HepG2 (cell line): ENCODE measurements around the gene ADAMTS2. TPM values are rescaled to one million over a fixed set of nuclear protein-coding genes. Genes with fewer than 3 reads are reported as not detected.

ENCODE experiments used
- ATAC-seq: fragments of 200-7000 bp; cut with Tn5 transposase; 3 replicates; pipeline ENCODE4 v1.9.1; 2020; ENCODE audit warnings: mild to moderate bottlenecking, moderate library complexity
- BruUV-seq: library from RNA; stranded (reverse); fragments of 400-500 nt; replicated peaks from 2 replicates; lab custom pipeline; 2021; lab: Mats Ljungman, UMichigan
- CTCF ChIA-PET: fragments of 300-600 bp; formaldehyde crosslinking; extraction: SDS; loops from one replicate; lab custom pipeline; 2021; ENCODE audit warnings: low total read pairs, inconsistent platforms, low intra/inter-chr PET ratio; lab: Yijun Ruan, JAX
- POLR2A ChIA-PET: fragments of 350-600 bp; sonication (Branson Sonifier 250); formaldehyde crosslinking; loops from one replicate; lab custom pipeline; 2020; ENCODE audit warnings: antibody characterized with exemption, inconsistent platforms; lab: Yijun Ruan, JAX
- DNase-seq: peaks from one replicate; pipeline ENCODE4 v3.0.0-alpha.2; 2015; ENCODE audit warnings: low spot score
- FAIRE-seq: peaks from 3 replicates; lab custom pipeline; 2011; peaks lifted over from hg19 to GRCh38; lab: Jason Lieb, UNC
- H2AFZ ChIP-seq: one replicate; pipeline ENCODE4 v1.6.1; 2011; ENCODE audit warnings: low read length, inconsistent platforms
- H3K27ac ChIP-seq: fragments of 300-600 bp; 3 replicates; pipeline ENCODE4 v1.8.0; 2011; ENCODE audit warnings: mixed run types, mild to moderate bottlenecking, mixed read lengths, low read length, inconsistent platforms; ENCODE audit not compliant: insufficient read depth; ENCODE audit errors: extremely low read length
- H3K27me3 ChIP-seq, 2 experiments: fragments of 200-600 bp in 1 of 2; 2 replicates in 1 of 2; 3 replicates in 1 of 2; pipeline versions ENCODE4 v1.6.0 to v1.8.0; 2011; ENCODE audit warnings: low read length in 2 of 2, mild to moderate bottlenecking in 2 of 2, moderate library complexity in 2 of 2, inconsistent platforms in 1 of 2; ENCODE audit not compliant: insufficient read depth in 2 of 2, control insufficient read depth in 1 of 2
- H3K36me3 ChIP-seq, 2 experiments: fragments of 200-600 bp in 1 of 2; replicated peaks in 1 of 2; 2 replicates in 1 of 2; 3 replicates in 1 of 2; pipeline versions ENCODE4 v1.5.1 to v1.8.0; 2011; ENCODE audit warnings: low read length in 2 of 2, inconsistent platforms in 1 of 2; ENCODE audit not compliant: insufficient read depth in 2 of 2, control insufficient read depth in 1 of 2
- H3K4me1 ChIP-seq: 2 replicates; pipeline ENCODE4 v1.5.1; 2012; ENCODE audit warnings: low read length, inconsistent platforms; ENCODE audit not compliant: insufficient read depth
- H3K4me2 ChIP-seq: 2 replicates; pipeline ENCODE4 v1.6.0; 2011; ENCODE audit warnings: low read depth, low read length, inconsistent platforms
- H3K4me3 ChIP-seq, 3 experiments: fragments of 200-600 bp in 1 of 3; sonication (generic), shearing (Covaris generic) in 1 of 3; replicated peaks in 1 of 3; 2 replicates each; pipeline ENCODE4 v1.5.1; 2011 to 2016; ENCODE audit warnings: low read length in 3 of 3, inconsistent platforms in 2 of 3, low read depth in 2 of 3, mild to moderate bottlenecking in 2 of 3, control low read depth in 1 of 3, mixed read lengths in 1 of 3; ENCODE audit not compliant: insufficient read depth in 1 of 3
- H3K79me2 ChIP-seq: one replicate; pipeline ENCODE4 v1.6.1; 2011; ENCODE audit warnings: low read length, inconsistent platforms; ENCODE audit not compliant: insufficient read depth
- H3K9ac ChIP-seq: 2 replicates; pipeline ENCODE4 v1.6.0; 2011; ENCODE audit warnings: mild to moderate bottlenecking, low read depth, low read length, inconsistent platforms; ENCODE audit not compliant: insufficient read depth
- H3K9me3 ChIP-seq: 2 replicates; pipeline ENCODE4 v1.5.1; 2012; ENCODE audit warnings: mild to moderate bottlenecking, low read length
- H4K20me1 ChIP-seq: 2 replicates; pipeline ENCODE4 v1.6.0; 2011; ENCODE audit warnings: inconsistent platforms, mild to moderate bottlenecking, low read length, moderate library complexity; ENCODE audit not compliant: insufficient read depth
- DMAP1 ChIP-seq: IDR thresholded peaks from 2 replicates; pipeline ENCODE4 v1.6.1; 2016
- ETV5 ChIP-seq: IDR thresholded peaks from 2 replicates; pipeline ENCODE4 v1.6.1; 2018; ENCODE audit warnings: missing biosample characterization, missing genetic modification reagents, inconsistent platforms, borderline replicate concordance
- GATAD1 ChIP-seq: IDR thresholded peaks from 2 replicates; pipeline ENCODE4 v1.6.1; 2016; ENCODE audit warnings: missing genetic modification reagents, missing compliant biosample characterization
- HCFC1 ChIP-seq: fragments of 150-350 bp; IDR thresholded peaks from 2 replicates; pipeline ENCODE4 v1.6.1; 2014; ENCODE audit warnings: low read depth, low read length
- HNRNPH1 ChIP-seq: fragments of 200-400 bp; formaldehyde crosslinking; optimal IDR thresholded peaks from 2 replicates; pipeline ENCODE3; 2017; ENCODE audit warnings: mild to moderate bottlenecking, low read depth, low read length
- KDM5A ChIP-seq: fragments of 200-600 bp; sonication (generic); IDR thresholded peaks from 2 replicates; pipeline ENCODE4 v1.7.0; 2018; ENCODE audit warnings: antibody characterized with exemption, mild to moderate bottlenecking, low read length, borderline replicate concordance
- PRMT3 ChIP-seq: sonication (generic); formaldehyde crosslinking; IDR thresholded peaks from 2 replicates; pipeline ENCODE4 v1.8.1; 2022; ENCODE audit warnings: low read depth, mild to moderate bottlenecking, moderate library complexity, missing genetic modification reagents, borderline replicate concordance
- YEATS4 ChIP-seq: sonication (generic); formaldehyde crosslinking; IDR thresholded peaks from 2 replicates; pipeline ENCODE4 v1.4.0; 2020; ENCODE audit warnings: missing genetic modification reagents, borderline replicate concordance
- ZFP90 ChIP-seq: sonication (generic); formaldehyde crosslinking; IDR thresholded peaks from 2 replicates; pipeline ENCODE4 v1.8.0; 2022; ENCODE audit warnings: missing genetic modification reagents, mild to moderate bottlenecking, inconsistent platforms, borderline replicate concordance
- ZFY ChIP-seq: sonication (generic); formaldehyde crosslinking; IDR thresholded peaks from 2 replicates; pipeline ENCODE4 v1.4.0; 2020; ENCODE audit warnings: missing genetic modification reagents
- ZNF337 ChIP-seq: sonication (generic); formaldehyde crosslinking; IDR thresholded peaks from 2 replicates; pipeline ENCODE4 v1.5.1; 2020; ENCODE audit warnings: missing genetic modification reagents, low read depth, mild to moderate bottlenecking, borderline replicate concordance
- ZNF34 ChIP-seq: sonication (generic); formaldehyde crosslinking; IDR thresholded peaks from 2 replicates; pipeline ENCODE4 v1.4.0; 2020; ENCODE audit warnings: mild to moderate bottlenecking, missing genetic modification reagents, borderline replicate concordance
- ZNF784 ChIP-seq: sonication (generic); formaldehyde crosslinking; IDR thresholded peaks from 2 replicates; pipeline ENCODE4 v1.5.1; 2020; ENCODE audit warnings: missing genetic modification reagents, mild to moderate bottlenecking, borderline replicate concordance
- ZSCAN21 ChIP-seq: sonication (generic); formaldehyde crosslinking; IDR thresholded peaks from 2 replicates; pipeline ENCODE4 v1.8.0; 2022; ENCODE audit warnings: mild to moderate bottlenecking, missing genetic modification reagents, moderate library complexity, borderline replicate concordance
- WGBS: methylation state at CpG from one replicate; pipeline ENCODE4 v1.1.6; 2017; ENCODE audit warnings: low lambda C conversion rate; 5-methylcytosine and 5-hydroxymethylcytosine counted together
- in situ Hi-C: cut with HindIII; loops from 2 replicates; pipeline ENCODE4 v1.10.0; 2017; ENCODE audit warnings: low pct_unique_long_range_greater_than_20kb; ENCODE audit not compliant: extremely low pct_ligation_motif_present
- intact Hi-C: fragments of 100-400 bp; cut with micrococcal nuclease; formaldehyde crosslinking; loops from one replicate; pipeline ENCODE4 v1.10.0; 2022; ENCODE audit not compliant: unreplicated experiment
- polyA plus RNA-seq, 8 experiments: library from polyadenylated mRNA; depleted of rRNA in 3 of 8; stranded (reverse) in 7 of 8; unstranded in 1 of 8; fragments of >200 nt; fragmentation: Illumina TruSeq in 4 of 8; extraction: Trizol in 4 of 8; gene quantifications; 2 replicates each; pipeline versions ENCODE4 v1.2.1 to v1.2.3, GENCODE V29; 2011 to 2016; ENCODE audit warnings: low read depth in 4 of 8, missing spikeins in 1 of 8, mixed read lengths in 1 of 8; ENCODE audit not compliant: insufficient read depth in 1 of 8
- total RNA-seq, 5 experiments: library from RNA; depleted of rRNA; stranded (reverse); fragments of >200 nt; fragmentation: Illumina TruSeq; extraction: Trizol; gene quantifications; 2 replicates each; pipeline ENCODE4 v1.2.3, GENCODE V29; 2016; ENCODE audit warnings: low read depth in 1 of 5
- TF ChIP-seq, protein P1 (sequence below): sonication (generic); formaldehyde crosslinking; IDR thresholded peaks from 2 replicates; pipeline ENCODE4 v1.9.0; 2022; ENCODE audit warnings: missing genetic modification reagents, mild to moderate bottlenecking, borderline replicate concordance
- TF ChIP-seq, protein P2 (sequence below): sonication (generic); formaldehyde crosslinking; IDR thresholded peaks from 2 replicates; pipeline ENCODE4 v1.4.0; 2020; ENCODE audit warnings: missing genetic modification reagents, borderline replicate concordance
- TF ChIP-seq, protein P3 (sequence below): sonication (generic); formaldehyde crosslinking; IDR thresholded peaks from 2 replicates; pipeline ENCODE4 v1.8.1; 2023; ENCODE audit warnings: mild to moderate bottlenecking, missing genetic modification reagents

Gene ADAMTS2
- total and polyA plus RNA-seq, 2 of the 13 experiments (the other 11 are each of a cell fraction or from before 2014, with no cell fraction given), result 0.24 to 3.5 TPM

DNA sequence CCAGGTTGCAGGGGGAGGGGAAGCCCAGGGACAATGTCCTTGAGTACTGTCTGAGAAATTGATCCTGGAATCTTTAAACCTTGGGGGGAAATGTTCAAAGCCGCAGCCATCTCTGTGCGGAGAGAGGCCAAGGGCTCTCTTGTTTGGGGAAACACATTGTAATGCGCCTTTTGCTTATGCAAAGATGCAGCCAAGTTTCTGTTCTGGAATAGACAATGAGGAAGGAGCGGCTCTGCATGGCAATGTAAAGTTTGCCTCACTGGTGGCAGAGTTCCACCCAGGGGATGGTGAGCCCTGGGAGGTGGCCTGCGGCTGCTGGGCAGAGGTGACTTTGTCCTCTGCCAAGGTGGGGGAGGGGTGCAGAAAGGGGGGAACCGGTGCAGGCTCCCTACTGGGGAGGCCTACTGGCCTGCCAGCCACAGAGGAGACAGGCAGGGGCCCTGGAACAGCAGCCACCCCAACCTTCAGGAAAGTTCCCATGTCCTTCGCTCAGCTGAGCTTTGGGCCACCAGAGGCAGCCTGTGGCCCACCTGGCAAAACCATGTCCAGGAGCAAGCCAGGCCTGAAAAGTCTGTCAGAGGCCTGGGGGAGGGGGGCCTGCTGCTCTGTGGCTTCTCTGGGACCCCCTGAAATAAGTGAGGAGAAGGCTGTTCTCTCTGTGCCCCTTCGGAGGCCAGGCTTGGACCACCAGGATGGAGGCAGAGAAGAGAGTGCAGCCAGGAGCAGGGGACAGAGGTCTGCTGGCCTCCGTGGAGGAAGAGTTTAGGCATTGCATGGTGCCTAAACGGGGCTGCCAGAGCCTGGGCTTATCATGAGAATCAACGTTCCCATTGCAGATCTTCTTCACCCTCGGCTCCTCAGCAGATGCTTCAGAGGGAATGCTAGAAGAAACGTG is 157.3 kb downstream of the ADAMTS2 start:
- ChIA-PET POLR2A (no interaction called here), CTCF (no interaction called here)
- Histone ChIP-seq H3K4me2 (peak overlapping the region; percentile 79), H3K9ac (no peak overlapping the region), H3K36me3 (no peaks in the 10 kb centered on the region), H3K79me2 (no peaks in the 10 kb centered on the region), H3K27me3 (peaks cover 0 to 12% of the 10 kb centered on the region in 2 experiments; a peak in 1 of 5 replicates), H3K4me3 (peak overlapping the region in 1 of 3 experiments; percentile 56; a peak in 2 of 6 replicates), H3K27ac (peak overlapping the region; percentile 71), H3K4me1 (peaks cover 53% of the 10 kb centered on the region), H3K9me3 (no peaks in the 10 kb centered on the region), H2AFZ (no peak overlapping the region), H4K20me1 (no peaks in the 10 kb centered on the region)
- no TSS peak for BruUV-seq
- DNase-seq (no peak), FAIRE-seq (no peak), ATAC-seq (peak; percentile 4; the same call in 2 of the 3 replicates)
- in situ Hi-C loops (no loop called here), intact Hi-C loops (no loop called here)
- 54% methylated on average over 11 of the region's 13 CpGs for WGBS
- TF ChIP-seq, protein P1, sequence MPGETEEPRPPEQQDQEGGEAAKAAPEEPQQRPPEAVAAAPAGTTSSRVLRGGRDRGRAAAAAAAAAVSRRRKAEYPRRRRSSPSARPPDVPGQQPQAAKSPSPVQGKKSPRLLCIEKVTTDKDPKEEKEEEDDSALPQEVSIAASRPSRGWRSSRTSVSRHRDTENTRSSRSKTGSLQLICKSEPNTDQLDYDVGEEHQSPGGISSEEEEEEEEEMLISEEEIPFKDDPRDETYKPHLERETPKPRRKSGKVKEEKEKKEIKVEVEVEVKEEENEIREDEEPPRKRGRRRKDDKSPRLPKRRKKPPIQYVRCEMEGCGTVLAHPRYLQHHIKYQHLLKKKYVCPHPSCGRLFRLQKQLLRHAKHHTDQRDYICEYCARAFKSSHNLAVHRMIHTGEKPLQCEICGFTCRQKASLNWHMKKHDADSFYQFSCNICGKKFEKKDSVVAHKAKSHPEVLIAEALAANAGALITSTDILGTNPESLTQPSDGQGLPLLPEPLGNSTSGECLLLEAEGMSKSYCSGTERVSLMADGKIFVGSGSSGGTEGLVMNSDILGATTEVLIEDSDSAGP (CRISPR knock-in tag), result no peak
- TF ChIP-seq ZFP90 (no peak), KDM5A (no peak), GATAD1 (no peak), HNRNPH1 (no peak), ZNF34 (no peak), ZNF784 (CRISPR knock-in tag) (no peak), DMAP1 (CRISPR knock-in tag) (no peak), ZNF337 (no peak), ZSCAN21 (CRISPR knock-in tag) (no peak), YEATS4 (0 out of 2 replicates have a peak, but pooled peaks have one; percentile 9), HCFC1 (no peak), ZFY (CRISPR knock-in tag) (no peak), PRMT3 (no peak), ETV5 (CRISPR knock-in tag) (no peak)
- TF ChIP-seq, protein P2, sequence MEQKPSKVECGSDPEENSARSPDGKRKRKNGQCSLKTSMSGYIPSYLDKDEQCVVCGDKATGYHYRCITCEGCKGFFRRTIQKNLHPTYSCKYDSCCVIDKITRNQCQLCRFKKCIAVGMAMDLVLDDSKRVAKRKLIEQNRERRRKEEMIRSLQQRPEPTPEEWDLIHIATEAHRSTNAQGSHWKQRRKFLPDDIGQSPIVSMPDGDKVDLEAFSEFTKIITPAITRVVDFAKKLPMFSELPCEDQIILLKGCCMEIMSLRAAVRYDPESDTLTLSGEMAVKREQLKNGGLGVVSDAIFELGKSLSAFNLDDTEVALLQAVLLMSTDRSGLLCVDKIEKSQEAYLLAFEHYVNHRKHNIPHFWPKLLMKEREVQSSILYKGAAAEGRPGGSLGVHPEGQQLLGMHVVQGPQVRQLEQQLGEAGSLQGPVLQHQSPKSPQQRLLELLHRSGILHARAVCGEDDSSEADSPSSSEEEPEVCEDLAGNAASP (CRISPR knock-in tag), result no peak
- TF ChIP-seq, protein P3, sequence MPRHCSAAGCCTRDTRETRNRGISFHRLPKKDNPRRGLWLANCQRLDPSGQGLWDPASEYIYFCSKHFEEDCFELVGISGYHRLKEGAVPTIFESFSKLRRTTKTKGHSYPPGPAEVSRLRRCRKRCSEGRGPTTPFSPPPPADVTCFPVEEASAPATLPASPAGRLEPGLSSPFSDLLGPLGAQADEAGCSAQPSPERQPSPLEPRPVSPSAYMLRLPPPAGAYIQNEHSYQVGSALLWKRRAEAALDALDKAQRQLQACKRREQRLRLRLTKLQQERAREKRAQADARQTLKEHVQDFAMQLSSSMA (CRISPR knock-in tag), result no peak
